BE2C (cell line): ENCODE results near the gene PLA2G4B.

Experiments
- DNase-seq: peaks from one replicate; pipeline ENCODE4 v3.0.0-alpha.2; 2020
- H3K27me3 ChIP-seq: fragments of 250-450 bp; sonication (Bioruptor Pico); 2 replicates; pipeline ENCODE4 v1.5.1; 2020; ENCODE audit warnings: mild to moderate bottlenecking
- H3K36me3 ChIP-seq: fragments of 250-450 bp; sonication (Bioruptor Pico); 2 replicates; pipeline ENCODE4 v1.5.1; 2020; ENCODE audit warnings: mild to moderate bottlenecking
- H3K4me1 ChIP-seq: fragments of 250-450 bp; sonication (Bioruptor Pico); 2 replicates; pipeline ENCODE4 v1.5.1; 2020
- H3K4me3 ChIP-seq: 2 replicates; pipeline ENCODE4 v1.5.1; 2011; ENCODE audit warnings: low read depth, low read length
- H3K9me3 ChIP-seq: fragments of 250-450 bp; sonication (Bioruptor Pico); 2 replicates; pipeline ENCODE4 v1.5.1; 2020
- CTCF ChIP-seq: IDR thresholded peaks from 2 replicates; pipeline ENCODE4 v1.5.1; 2012; ENCODE audit warnings: mild to moderate bottlenecking, low read depth, low read length

The PLA2G4B gene

GRCh38 chr15:41810651-41811431, 27.8 kb upstream of the PLA2G4B start:
- no peaks in the 10 kb centered on the region for H3K27me3 ChIP-seq
- no peak for TF ChIP-seq CTCF
- H3K4me1 ChIP-seq: peaks cover 10% of the 10 kb centered on the region
- H3K36me3 ChIP-seq: peaks cover 3% of the 10 kb centered on the region; the same call in 1 of the 2 replicates
- no peak overlapping the region for H3K4me3 ChIP-seq
- DNase-seq: no peak
- H3K9me3 ChIP-seq: no peaks in the 10 kb centered on the region

GRCh38 chr15:41811432-41812195, 27.0 kb upstream of the PLA2G4B start:
- no peaks in the 10 kb centered on the region for H3K27me3 ChIP-seq
- peaks cover 2% of the 10 kb centered on the region; the same call in 1 of the 2 replicates for H3K4me1 ChIP-seq
- no peaks in the 10 kb centered on the region for H3K9me3 ChIP-seq
- DNase-seq: peak; percentile 88
- H3K4me3 ChIP-seq: no peak overlapping the region
- peaks cover 3% of the 10 kb centered on the region; the same call in 1 of the 2 replicates for H3K36me3 ChIP-seq
- peak; percentile 96 for TF ChIP-seq CTCF

GRCh38 chr15:41812820-41813375, 25.7 kb upstream of the PLA2G4B start:
- TF ChIP-seq CTCF: no peak
- peaks cover 3% of the 10 kb centered on the region; the same call in 1 of the 2 replicates for H3K36me3 ChIP-seq
- DNase-seq: no peak
- H3K9me3 ChIP-seq: no peaks in the 10 kb centered on the region
- no peak overlapping the region for H3K4me3 ChIP-seq
- H3K27me3 ChIP-seq: no peaks in the 10 kb centered on the region
- H3K4me1 ChIP-seq: no peaks in the 10 kb centered on the region

- H3K9me3 ChIP-seq: no peaks in the 10 kb centered on the region
- no peaks in the 10 kb centered on the region for H3K4me1 ChIP-seq
- DNase-seq: no peak
- no peaks in the 10 kb centered on the region for H3K27me3 ChIP-seq
- TF ChIP-seq CTCF: no peak
- peaks cover 3% of the 10 kb centered on the region; the same call in 1 of the 2 replicates for H3K36me3 ChIP-seq
- no peak overlapping the region for H3K4me3 ChIP-seq
Measured at GRCh38 chr15:41813426-41813825, 25.2 kb upstream of the PLA2G4B start.

GRCh38 chr15:41814534-41814933, 24.1 kb upstream of the PLA2G4B start:
- H3K9me3 ChIP-seq: no peaks in the 10 kb centered on the region
- peaks cover 3% of the 10 kb centered on the region; the same call in 1 of the 2 replicates for H3K36me3 ChIP-seq
- TF ChIP-seq CTCF: no peak
- no peaks in the 10 kb centered on the region for H3K4me1 ChIP-seq
- H3K4me3 ChIP-seq: no peak overlapping the region
- DNase-seq: no peak
- H3K27me3 ChIP-seq: no peaks in the 10 kb centered on the region
